Liver (tissue), 9 donors: ENCODE measurements around the gene DNAJA3. TPM values are rescaled to one million over a fixed set of nuclear protein-coding genes. Genes with fewer than 3 reads are reported as not detected.

Experiments used
- DNase-seq: peaks from one replicate; pipeline ENCODE4 v3.0.0-alpha.2; 2017; ENCODE audit warnings: low spot score
- H3K27ac ChIP-seq, 2 donors: one replicate each; pipeline ENCODE4 v1.7.0; 2013; ENCODE audit warnings: inconsistent platforms in 2 of 2, low read length in 2 of 2, control low read depth in 1 of 2, low read depth in 1 of 2, mild to moderate bottlenecking in 1 of 2
- H3K27me3 ChIP-seq, 4 donors: one replicate each; pipeline versions ENCODE4 v1.6.1 to v1.7.0; 2013; ENCODE audit warnings: low read length in 3 of 4, inconsistent platforms in 1 of 4, mild to moderate bottlenecking in 1 of 4, moderate library complexity in 1 of 4; ENCODE audit not compliant: control insufficient read depth in 4 of 4, insufficient read depth in 4 of 4
- H3K36me3 ChIP-seq, 4 donors: one replicate each; pipeline versions ENCODE4 v1.6.1 to v1.7.0; 2013; ENCODE audit warnings: low read length in 3 of 4, mild to moderate bottlenecking in 3 of 4, low read depth in 1 of 4, moderate library complexity in 1 of 4; ENCODE audit not compliant: control insufficient read depth in 4 of 4, insufficient read depth in 3 of 4
- H3K4me1 ChIP-seq, 4 donors: one replicate each; pipeline versions ENCODE4 v1.6.1 to v1.7.0; 2013; ENCODE audit warnings: low read length in 3 of 4, mild to moderate bottlenecking in 3 of 4, moderate library complexity in 1 of 4; ENCODE audit not compliant: control insufficient read depth in 4 of 4, insufficient read depth in 4 of 4
- H3K4me3 ChIP-seq, 3 donors: one replicate each; pipeline versions ENCODE4 v1.6.1 to v1.7.0; 2013; ENCODE audit warnings: low read length in 3 of 3, control low read depth in 1 of 3, low read depth in 1 of 3, mild to moderate bottlenecking in 1 of 3
- H3K9ac ChIP-seq, 2 donors: one replicate each; pipeline ENCODE4 v1.7.0; 2013; ENCODE audit warnings: low read length in 2 of 2, mild to moderate bottlenecking in 2 of 2, moderate library complexity in 2 of 2, control low read depth in 1 of 2, low read depth in 1 of 2
- H3K9me3 ChIP-seq, 4 donors: one replicate each; pipeline versions ENCODE4 v1.6.1 to v1.7.0; 2013; ENCODE audit warnings: low read length in 3 of 4; ENCODE audit not compliant: control insufficient read depth in 4 of 4
- EGR1 ChIP-seq, 2 donors: IDR thresholded peaks; 2 replicates each; pipeline ENCODE4 v1.6.1; 2016 to 2018; ENCODE audit warnings: antibody characterized with exemption in 2 of 2, low read depth in 2 of 2
- FOXA1 ChIP-seq: IDR thresholded peaks from 2 replicates; pipeline ENCODE4 v1.6.1; 2016; ENCODE audit warnings: antibody characterized with exemption
- FOXA2 ChIP-seq: IDR thresholded peaks from 2 replicates; pipeline ENCODE4 v1.6.1; 2016; ENCODE audit warnings: antibody characterized with exemption
- GABPA ChIP-seq, 2 donors: IDR thresholded peaks in 1 of 2; conservative IDR thresholded peaks in 1 of 2; 2 replicates each; pipeline ENCODE4 v1.6.1; 2016; ENCODE audit warnings: antibody characterized with exemption in 2 of 2, mild to moderate bottlenecking in 1 of 2, moderate library complexity in 1 of 2
- HNF4G ChIP-seq: IDR thresholded peaks from 2 replicates; pipeline ENCODE4 v1.6.1; 2016; ENCODE audit warnings: antibody characterized with exemption
- MAX ChIP-seq: IDR thresholded peaks from 2 replicates; pipeline ENCODE4 v1.6.1; 2016; ENCODE audit warnings: antibody characterized with exemption
- NR2F2 ChIP-seq: IDR thresholded peaks from 2 replicates; pipeline ENCODE4 v1.6.1; 2016; ENCODE audit warnings: antibody characterized with exemption
- RXRA ChIP-seq, 2 donors: IDR thresholded peaks; 2 replicates each; pipeline ENCODE4 v1.6.1; 2017 to 2018; ENCODE audit warnings: antibody characterized with exemption in 2 of 2, mild to moderate bottlenecking in 1 of 2
- SP1 ChIP-seq: IDR thresholded peaks from 2 replicates; pipeline ENCODE4 v1.6.1; 2018; ENCODE audit warnings: antibody characterized with exemption, mild to moderate bottlenecking
- TAF1 ChIP-seq: conservative IDR thresholded peaks from 2 replicates; pipeline ENCODE4 v1.6.1; 2016; ENCODE audit warnings: antibody characterized with exemption, mild to moderate bottlenecking
- YY1 ChIP-seq: IDR thresholded peaks from 2 replicates; pipeline ENCODE4 v1.6.1; 2016; ENCODE audit warnings: antibody characterized with exemption, mild to moderate bottlenecking
- WGBS: extraction: QIAGEN DNeasy Blood & Tissue Kit; methylation state at CpG from one replicate; pipeline ENCODE4 v1.1.7; 2013; 5-methylcytosine and 5-hydroxymethylcytosine counted together
- polyA plus RNA-seq, 2 donors: library from polyadenylated mRNA; stranded (reverse) in 1 of 2; unstranded in 1 of 2; fragments of 200-250 nt in 1 of 2; fragments of >200 nt in 1 of 2; fragmentation: Nextera tagmentation in 1 of 2; extraction: Ambion mirVana in 1 of 2; gene quantifications; one replicate each; pipeline versions ENCODE4 v1.2.1 to v1.2.3, GENCODE V29; 2013 to 2015
- total RNA-seq, 2 donors: library from RNA; depleted of rRNA; stranded (reverse); fragments of >200 nt; gene quantifications; one replicate each; pipeline ENCODE4 v1.2.3, GENCODE V29; 2014
- TF ChIP-seq, protein P1 (sequence below): IDR thresholded peaks from 2 replicates; pipeline ENCODE4 v1.6.1; 2016; ENCODE audit warnings: antibody characterized with exemption, mild to moderate bottlenecking
- TF ChIP-seq, protein P2 (sequence below): IDR thresholded peaks from 2 replicates; pipeline ENCODE4 v1.6.1; 2016; ENCODE audit warnings: antibody characterized with exemption
- TF ChIP-seq, protein P3 (sequence below): fragments of 150-350 bp; IDR thresholded peaks from 2 replicates; pipeline ENCODE4 v1.5.1; 2017; ENCODE audit warnings: improper control_type of control experiment, low read depth, low read length; ENCODE audit not compliant: missing input control
- TF ChIP-seq, protein P4 (sequence below): IDR thresholded peaks from 2 replicates; pipeline ENCODE4 v1.6.1; 2016; ENCODE audit warnings: antibody characterized with exemption
- donor health status: healthy.
- donor health status: healthy.
- donor health status: healthy.
- donor health status: healthy.
- donor health status: healthy.

The DNAJA3 gene
- total and polyA plus RNA-seq, 4 donors: 39.6 to 86.3 (median 65.6) TPM

- no peak overlapping the region for H3K4me3 ChIP-seq
- DNase-seq: no peak
- H3K9ac ChIP-seq: no peak overlapping the region
- TF ChIP-seq EGR1 (IDR thresholded peaks at IDR 0.05; ENCODE audit: low read depth in 2 of 2): no peak
- no peak for TF ChIP-seq TAF1
- no peak for TF ChIP-seq MAX
- TF ChIP-seq, protein P1, sequence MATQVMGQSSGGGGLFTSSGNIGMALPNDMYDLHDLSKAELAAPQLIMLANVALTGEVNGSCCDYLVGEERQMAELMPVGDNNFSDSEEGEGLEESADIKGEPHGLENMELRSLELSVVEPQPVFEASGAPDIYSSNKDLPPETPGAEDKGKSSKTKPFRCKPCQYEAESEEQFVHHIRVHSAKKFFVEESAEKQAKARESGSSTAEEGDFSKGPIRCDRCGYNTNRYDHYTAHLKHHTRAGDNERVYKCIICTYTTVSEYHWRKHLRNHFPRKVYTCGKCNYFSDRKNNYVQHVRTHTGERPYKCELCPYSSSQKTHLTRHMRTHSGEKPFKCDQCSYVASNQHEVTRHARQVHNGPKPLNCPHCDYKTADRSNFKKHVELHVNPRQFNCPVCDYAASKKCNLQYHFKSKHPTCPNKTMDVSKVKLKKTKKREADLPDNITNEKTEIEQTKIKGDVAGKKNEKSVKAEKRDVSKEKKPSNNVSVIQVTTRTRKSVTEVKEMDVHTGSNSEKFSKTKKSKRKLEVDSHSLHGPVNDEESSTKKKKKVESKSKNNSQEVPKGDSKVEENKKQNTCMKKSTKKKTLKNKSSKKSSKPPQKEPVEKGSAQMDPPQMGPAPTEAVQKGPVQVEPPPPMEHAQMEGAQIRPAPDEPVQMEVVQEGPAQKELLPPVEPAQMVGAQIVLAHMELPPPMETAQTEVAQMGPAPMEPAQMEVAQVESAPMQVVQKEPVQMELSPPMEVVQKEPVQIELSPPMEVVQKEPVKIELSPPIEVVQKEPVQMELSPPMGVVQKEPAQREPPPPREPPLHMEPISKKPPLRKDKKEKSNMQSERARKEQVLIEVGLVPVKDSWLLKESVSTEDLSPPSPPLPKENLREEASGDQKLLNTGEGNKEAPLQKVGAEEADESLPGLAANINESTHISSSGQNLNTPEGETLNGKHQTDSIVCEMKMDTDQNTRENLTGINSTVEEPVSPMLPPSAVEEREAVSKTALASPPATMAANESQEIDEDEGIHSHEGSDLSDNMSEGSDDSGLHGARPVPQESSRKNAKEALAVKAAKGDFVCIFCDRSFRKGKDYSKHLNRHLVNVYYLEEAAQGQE: no peak
- TF ChIP-seq HNF4G: no peak
- no peak for TF ChIP-seq YY1
- no peak for TF ChIP-seq NR2F2
- no peak for TF ChIP-seq FOXA1
- TF ChIP-seq, protein P2, sequence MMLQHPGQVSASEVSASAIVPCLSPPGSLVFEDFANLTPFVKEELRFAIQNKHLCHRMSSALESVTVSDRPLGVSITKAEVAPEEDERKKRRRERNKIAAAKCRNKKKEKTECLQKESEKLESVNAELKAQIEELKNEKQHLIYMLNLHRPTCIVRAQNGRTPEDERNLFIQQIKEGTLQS: no peak
- no peak for TF ChIP-seq SP1
- no peaks in the 10 kb centered on the region for H3K27me3 ChIP-seq
- no peak overlapping the region for H3K27ac ChIP-seq
- no peaks in the 10 kb centered on the region for H3K9me3 ChIP-seq
- 94% methylated on average over 19 of the region's 19 CpGs for WGBS
- H3K4me1 ChIP-seq: peaks cover 0 to 13% (median under 1%) of the 10 kb centered on the region in 4 donors
- H3K36me3 ChIP-seq: peaks cover 4 to 9% (median 6%) of the 10 kb centered on the region in 4 donors
Observed at GRCh38 chr16:4409081-4409932, 16.4 kb upstream of the DNAJA3 start.

- Histone ChIP-seq H3K9me3 (no peaks in the 10 kb centered on the region), H3K4me1 (peaks cover 0 to 19% (median 6%) of the 10 kb centered on the region in 4 donors), H3K36me3 (peaks cover 4 to 7% (median 6%) of the 10 kb centered on the region in 4 donors), H3K27me3 (no peaks in the 10 kb centered on the region), H3K9ac (no peak overlapping the region), H3K27ac (no peak overlapping the region), H3K4me3 (no peak overlapping the region)
- WGBS: 68% methylated on average over 15 of the region's 15 CpGs
- DNase-seq: no peak
- TF ChIP-seq GABPA (IDR thresholded peaks at IDR 0.05 in 1 of 2, conservative IDR thresholded peaks at IDR 0.05 in 1 of 2) (no peak), NR2F2 (no peak), MAX (no peak), FOXA1 (no peak), FOXA2 (no peak), RXRA (IDR thresholded peaks at IDR 0.05) (no peak), SP1 (no peak), TAF1 (no peak)
- TF ChIP-seq, protein P3, sequence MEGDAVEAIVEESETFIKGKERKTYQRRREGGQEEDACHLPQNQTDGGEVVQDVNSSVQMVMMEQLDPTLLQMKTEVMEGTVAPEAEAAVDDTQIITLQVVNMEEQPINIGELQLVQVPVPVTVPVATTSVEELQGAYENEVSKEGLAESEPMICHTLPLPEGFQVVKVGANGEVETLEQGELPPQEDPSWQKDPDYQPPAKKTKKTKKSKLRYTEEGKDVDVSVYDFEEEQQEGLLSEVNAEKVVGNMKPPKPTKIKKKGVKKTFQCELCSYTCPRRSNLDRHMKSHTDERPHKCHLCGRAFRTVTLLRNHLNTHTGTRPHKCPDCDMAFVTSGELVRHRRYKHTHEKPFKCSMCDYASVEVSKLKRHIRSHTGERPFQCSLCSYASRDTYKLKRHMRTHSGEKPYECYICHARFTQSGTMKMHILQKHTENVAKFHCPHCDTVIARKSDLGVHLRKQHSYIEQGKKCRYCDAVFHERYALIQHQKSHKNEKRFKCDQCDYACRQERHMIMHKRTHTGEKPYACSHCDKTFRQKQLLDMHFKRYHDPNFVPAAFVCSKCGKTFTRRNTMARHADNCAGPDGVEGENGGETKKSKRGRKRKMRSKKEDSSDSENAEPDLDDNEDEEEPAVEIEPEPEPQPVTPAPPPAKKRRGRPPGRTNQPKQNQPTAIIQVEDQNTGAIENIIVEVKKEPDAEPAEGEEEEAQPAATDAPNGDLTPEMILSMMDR: no peak
- TF ChIP-seq, protein P4, sequence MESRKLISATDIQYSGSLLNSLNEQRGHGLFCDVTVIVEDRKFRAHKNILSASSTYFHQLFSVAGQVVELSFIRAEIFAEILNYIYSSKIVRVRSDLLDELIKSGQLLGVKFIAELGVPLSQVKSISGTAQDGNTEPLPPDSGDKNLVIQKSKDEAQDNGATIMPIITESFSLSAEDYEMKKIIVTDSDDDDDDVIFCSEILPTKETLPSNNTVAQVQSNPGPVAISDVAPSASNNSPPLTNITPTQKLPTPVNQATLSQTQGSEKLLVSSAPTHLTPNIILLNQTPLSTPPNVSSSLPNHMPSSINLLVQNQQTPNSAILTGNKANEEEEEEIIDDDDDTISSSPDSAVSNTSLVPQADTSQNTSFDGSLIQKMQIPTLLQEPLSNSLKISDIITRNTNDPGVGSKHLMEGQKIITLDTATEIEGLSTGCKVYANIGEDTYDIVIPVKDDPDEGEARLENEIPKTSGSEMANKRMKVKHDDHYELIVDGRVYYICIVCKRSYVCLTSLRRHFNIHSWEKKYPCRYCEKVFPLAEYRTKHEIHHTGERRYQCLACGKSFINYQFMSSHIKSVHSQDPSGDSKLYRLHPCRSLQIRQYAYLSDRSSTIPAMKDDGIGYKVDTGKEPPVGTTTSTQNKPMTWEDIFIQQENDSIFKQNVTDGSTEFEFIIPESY: no peak
Observed at GRCh38 chr16:4410335-4411075, 15.2 kb upstream of the DNAJA3 start.
